Keratinocyte (primary cell): ENCODE data around the gene ANAPC1.

Experiments
- CTCF ChIP-seq, 3 experiments: IDR thresholded peaks in 1 of 3; conservative IDR thresholded peaks in 1 of 3; optimal IDR thresholded peaks in 1 of 3; 2 replicates in 2 of 3; 3 replicates in 1 of 3; pipeline versions ENCODE3 to v1.5.1; 2011; ENCODE audit warnings: low read length in 3 of 3, mild to moderate bottlenecking in 3 of 3, moderate library complexity in 2 of 3, control low read depth in 1 of 3, inconsistent platforms in 1 of 3; ENCODE audit not compliant: insufficient read depth in 2 of 3; ENCODE audit errors: extremely low read depth in 1 of 3
- EZH2 ChIP-seq: IDR thresholded peaks from one replicate; pipeline ENCODE4 v1.6.1; 2012; ENCODE audit warnings: inconsistent platforms, mild to moderate bottlenecking, low read length, moderate library complexity

GRCh38 chr2:111923276-111923804 lies 39.3 kb upstream of the ANAPC1 start:
- TF ChIP-seq CTCF (optimal IDR thresholded peaks at IDR 0.05 in 1 of 3, IDR thresholded peaks at IDR 0.05 in 1 of 3, conservative IDR thresholded peaks at IDR 0.05 in 1 of 3; ENCODE audit: extremely low read depth in 1 of 3, insufficient read depth in 2 of 3, low read length in 3 of 3) (no peak), EZH2 (no peak)
